GM10847 (cell line): Measurements from ENCODE around the gene PI4KB.

Experiments used
- POLR2A ChIP-seq: IDR thresholded peaks from 2 replicates; pipeline ENCODE4 v1.6.1; 2011; ENCODE audit not compliant: insufficient read length; ENCODE audit errors: extremely low read depth

The PI4KB gene

GRCh38 chr1:151281225-151281968, 45.8 kb downstream of the PI4KB start:
- TF ChIP-seq POLR2A: no peak

GRCh38 chr1:151277249-151277648, 50.0 kb downstream of the PI4KB start:
- TF ChIP-seq POLR2A: no peak

GRCh38 chr1:151273924-151274466, 53.2 kb downstream of the PI4KB start:
- TF ChIP-seq POLR2A: no peak

- TF ChIP-seq POLR2A: no peak
Observed at GRCh38 chr1:151267760-151268159, 59.5 kb downstream of the PI4KB start.

- TF ChIP-seq POLR2A: no peak
Observed at GRCh38 chr1:151266821-151267220, 60.4 kb downstream of the PI4KB start.

- no peak for TF ChIP-seq POLR2A
Observed at GRCh38 chr1:151266315-151266714, 60.9 kb downstream of the PI4KB start.

GRCh38 chr1:151265446-151266236, 61.6 kb downstream of the PI4KB start:
- TF ChIP-seq POLR2A: no peak

GRCh38 chr1:151259351-151259750, 67.9 kb downstream of the PI4KB start:
- no peak for TF ChIP-seq POLR2A

GRCh38 chr1:151255381-151255780, 71.8 kb downstream of the PI4KB start:
- no peak for TF ChIP-seq POLR2A

- peak; percentile 86 for TF ChIP-seq POLR2A
Observed at GRCh38 chr1:151254217-151255213, 72.7 kb downstream of the PI4KB start, which contains the start of gene PSMD4. TSS of gene PSMD4 (plus strand) at chr1:151254734. CDS start at chr1:151254783, 49 bp downstream.

GRCh38 chr1:151251656-151252470, 75.4 kb downstream of the PI4KB start:
- no peak for TF ChIP-seq POLR2A

GRCh38 chr1:151246786-151247185, 80.4 kb downstream of the PI4KB start:
- no peak for TF ChIP-seq POLR2A

- no peak for TF ChIP-seq POLR2A
Observed at GRCh38 chr1:151243683-151244216, 83.5 kb downstream of the PI4KB start.

GRCh38 chr1:151242442-151242841, 84.8 kb downstream of the PI4KB start:
- no peak for TF ChIP-seq POLR2A
